NT2/D1 (cell line): ENCODE measurements around the gene MSRB3.
"Not testable (repeated sequence)": the region's sequence is repeated elsewhere in the genome, so short reads cannot be mapped to it uniquely, and the experiment has no call there.

ENCODE experiments used
- DNase-seq: peaks from one replicate; pipeline ENCODE4 v3.0.0-alpha.2; 2011; ENCODE audit warnings: low read depth, low spot score
- H3K27me3 ChIP-seq: 2 replicates; pipeline ENCODE4 v1.6.0; 2011; ENCODE audit warnings: mild to moderate bottlenecking; ENCODE audit not compliant: insufficient read length, insufficient read depth
- H3K36me3 ChIP-seq: 2 replicates; pipeline ENCODE4 v1.6.1; 2011; ENCODE audit warnings: mild to moderate bottlenecking, low read length, mixed read lengths; ENCODE audit not compliant: insufficient read depth, insufficient read length
- H3K4me1 ChIP-seq: 2 replicates; pipeline ENCODE4 v1.5.1; 2011; ENCODE audit not compliant: insufficient read depth, insufficient read length
- H3K4me3 ChIP-seq: 2 replicates; pipeline ENCODE4 v1.5.1; 2011; ENCODE audit warnings: low read depth; ENCODE audit not compliant: insufficient read length
- H3K9ac ChIP-seq: 2 replicates; pipeline ENCODE4 v1.6.0; 2011; ENCODE audit warnings: low read depth; ENCODE audit not compliant: insufficient read length
- H3K9me3 ChIP-seq: 2 replicates; pipeline ENCODE4 v1.5.1; 2011; ENCODE audit warnings: mild to moderate bottlenecking, low read length; ENCODE audit not compliant: insufficient read depth
- SUZ12 ChIP-seq: IDR thresholded peaks from 2 replicates; pipeline ENCODE4 v1.6.1; 2011; ENCODE audit not compliant: insufficient read length, insufficient read depth; ENCODE audit errors: extremely low read depth
- YY1 ChIP-seq: IDR thresholded peaks from 2 replicates; pipeline ENCODE4 v1.6.1; 2011; ENCODE audit not compliant: insufficient read length, insufficient read depth
- ZNF274 ChIP-seq: IDR thresholded peaks from 2 replicates; pipeline ENCODE4 v1.6.1; 2011; ENCODE audit warnings: mild to moderate bottlenecking, low read depth, low read length

The MSRB3 gene

GRCh38 chr12:65470256-65470655, 191.8 kb downstream of the MSRB3 start:
- Histone ChIP-seq H3K4me1 (no peaks in the 10 kb centered on the region), H3K4me3 (no peak overlapping the region)
- TF ChIP-seq YY1 (no peak), ZNF274 (no peak), SUZ12 (no peak)

DNA sequence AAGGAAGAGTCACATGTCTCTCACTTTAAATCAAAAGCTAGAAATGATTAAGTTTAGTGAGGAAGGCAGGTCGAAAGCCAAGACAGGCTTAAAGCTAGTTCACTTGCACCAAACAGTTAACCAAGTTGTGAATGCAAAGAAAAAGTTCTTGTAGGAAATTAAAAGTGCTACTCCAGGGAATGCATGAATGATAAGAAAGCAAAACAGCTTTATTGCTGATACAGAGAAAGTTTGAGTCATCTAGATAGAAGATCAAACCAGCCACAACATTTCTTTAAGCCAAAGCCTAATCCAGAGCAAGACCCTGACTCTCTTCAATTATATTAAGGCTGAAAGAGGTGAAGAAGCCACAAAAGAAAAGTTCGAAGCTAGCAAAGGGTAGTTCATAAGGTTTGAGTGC, 193.6 kb downstream of the MSRB3 start:
- Histone ChIP-seq H3K4me1 (no peaks in the 10 kb centered on the region), H3K9ac (no peak overlapping the region), H3K27me3 (no peaks in the 10 kb centered on the region), H3K9me3 (no peaks in the 10 kb centered on the region), H3K4me3 (no peak overlapping the region), H3K36me3 (no peaks in the 10 kb centered on the region)
- DNase-seq, result no peak
- TF ChIP-seq YY1, result no peak
- TF ChIP-seq ZNF274, result no peak
- no peak for TF ChIP-seq SUZ12

More at GRCh38 chr12:65470256-65470655, 191.8 kb downstream of the MSRB3 start:
- Histone ChIP-seq H3K9me3 (no peaks in the 10 kb centered on the region), H3K27me3 (no peaks in the 10 kb centered on the region), H3K36me3 (no peaks in the 10 kb centered on the region), H3K9ac (no peak overlapping the region)
- DNase-seq, result no peak

DNA sequence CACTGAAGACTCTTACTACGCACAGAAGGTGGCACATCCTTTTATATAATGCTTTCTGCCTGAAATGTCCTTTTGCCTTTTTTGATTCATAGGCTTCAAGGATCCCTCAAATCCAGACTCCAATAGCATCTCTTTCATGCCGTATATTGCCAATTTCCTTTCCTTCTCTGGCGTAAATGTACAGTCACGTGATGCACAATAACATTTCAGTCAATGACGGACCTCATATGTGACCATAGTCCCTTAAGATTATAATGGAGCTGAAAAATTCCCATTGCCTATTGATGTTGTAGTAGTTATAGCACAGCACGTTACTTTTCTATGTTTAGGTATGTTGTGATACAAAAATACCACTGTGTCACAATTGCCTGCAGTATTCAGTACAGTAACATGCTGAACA, 196.3 kb downstream of the MSRB3 start:
- H3K4me1 ChIP-seq, result no peaks in the 10 kb centered on the region
- TF ChIP-seq YY1 (no peak), ZNF274 (no peak), SUZ12 (no peak)
- H3K36me3 ChIP-seq, result no peaks in the 10 kb centered on the region
- no peaks in the 10 kb centered on the region for H3K27me3 ChIP-seq
- no peak overlapping the region for H3K4me3 ChIP-seq
- DNase-seq, result no peak
- H3K9me3 ChIP-seq, result no peaks in the 10 kb centered on the region
- no peak overlapping the region for H3K9ac ChIP-seq

DNA sequence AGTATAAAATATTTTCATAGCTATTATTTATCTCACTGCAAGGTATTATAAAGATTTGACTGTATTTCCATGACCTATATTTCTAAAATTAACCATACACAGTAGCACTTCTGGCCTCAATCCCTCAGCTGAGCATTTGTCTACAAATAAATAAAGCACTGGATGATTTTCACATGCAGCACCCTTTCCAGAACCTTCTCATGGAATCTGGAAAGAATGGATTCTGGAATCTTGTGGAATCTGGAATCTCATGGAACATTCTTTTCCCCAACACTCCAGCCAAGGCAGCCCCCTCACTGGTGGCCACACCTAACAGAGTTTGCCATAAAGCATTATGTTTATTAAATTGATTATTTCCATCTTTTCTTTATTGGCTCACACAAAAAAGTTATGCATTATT, 199.2 kb downstream of the MSRB3 start:
- TF ChIP-seq YY1, result no peak
- Histone ChIP-seq H3K9me3 (peaks cover 11% of the 10 kb centered on the region), H3K36me3 (no peaks in the 10 kb centered on the region), H3K9ac (no peak overlapping the region), H3K4me1 (no peaks in the 10 kb centered on the region), H3K27me3 (no peaks in the 10 kb centered on the region), H3K4me3 (no peak overlapping the region)
- DNase-seq, result no peak

GRCh38 chr12:65483891-65484516, 205.5 kb downstream of the MSRB3 start:
- H3K36me3 ChIP-seq, H3K27me3 ChIP-seq, H3K4me1 ChIP-seq, H3K4me3 ChIP-seq, DNase-seq, H3K9ac ChIP-seq: not testable (repeated sequence)
- peaks cover 34% of the 10 kb centered on the region for H3K9me3 ChIP-seq

GRCh38 chr12:65488197-65488596, 209.7 kb downstream of the MSRB3 start:
- H3K36me3 ChIP-seq, result no peaks in the 10 kb centered on the region
- TF ChIP-seq SUZ12 (no peak), YY1 (no peak), ZNF274 (no peak)
- no peak overlapping the region for H3K4me3 ChIP-seq
- no peaks in the 10 kb centered on the region for H3K27me3 ChIP-seq
- peaks cover 19% of the 10 kb centered on the region for H3K9me3 ChIP-seq
- no peaks in the 10 kb centered on the region for H3K4me1 ChIP-seq
- H3K9ac ChIP-seq, result no peak overlapping the region
- DNase-seq, result no peak

GRCh38 chr12:65490250-65490649, 211.8 kb downstream of the MSRB3 start:
- H3K9ac ChIP-seq, result no peak overlapping the region
- no peak for DNase-seq
- H3K9me3 ChIP-seq, result no peaks in the 10 kb centered on the region
- TF ChIP-seq ZNF274 (no peak), YY1 (no peak), SUZ12 (no peak)
- H3K4me1 ChIP-seq, result no peaks in the 10 kb centered on the region
- no peaks in the 10 kb centered on the region for H3K36me3 ChIP-seq
- H3K27me3 ChIP-seq, result no peaks in the 10 kb centered on the region
- no peak overlapping the region for H3K4me3 ChIP-seq
